IMR-90 (cell line): ENCODE measurements around the gene DACT1. TPM values are rescaled to one million over a fixed set of nuclear protein-coding genes. Genes with fewer than 3 reads are reported as not detected.

Experiments used
- ATAC-seq: fragments of 200-7000 bp; cut with Tn5 transposase; 2 replicates; pipeline ENCODE4 v1.9.1; 2020; ENCODE audit warnings: low read depth, mild to moderate bottlenecking, moderate library complexity
- BruUV-seq: library from RNA; stranded (reverse); fragments of 400-500 nt; replicated peaks from 2 replicates; lab custom pipeline; 2021; lab: Mats Ljungman, UMichigan
- CTCF ChIA-PET: fragments of 300-600 bp; formaldehyde crosslinking; extraction: SDS; loops from one replicate; lab custom pipeline; 2021; ENCODE audit warnings: antibody characterized with exemption; lab: Yijun Ruan, JAX
- POLR2A ChIA-PET: fragments of 300-600 bp; sonication (Branson Sonifier 250); formaldehyde crosslinking; loops from one replicate; lab custom pipeline; 2022; ENCODE audit warnings: antibody characterized with exemption; ENCODE audit not compliant: unreplicated experiment; lab: Charles Lee
- DNase-seq: peaks from one replicate; pipeline ENCODE4 v3.0.0; 2013
- H2AFZ ChIP-seq: replicated peaks from 2 replicates; pipeline ENCODE3; 2013; ENCODE audit warnings: low read length, mild to moderate bottlenecking; ENCODE audit not compliant: poor library complexity
- H2AK5ac ChIP-seq: 2 replicates; pipeline ENCODE4 v1.6.1; 2013; ENCODE audit warnings: low read depth, low read length, inconsistent platforms
- H2AK9ac ChIP-seq: replicated peaks from 2 replicates; pipeline ENCODE3; 2013; ENCODE audit warnings: mild to moderate bottlenecking, low read depth, low read length, moderate library complexity; ENCODE audit not compliant: poor library complexity
- H2BK120ac ChIP-seq: 2 replicates; pipeline ENCODE4 v1.6.1; 2013; ENCODE audit warnings: low read depth, low read length, inconsistent platforms
- H2BK15ac ChIP-seq: 3 replicates; pipeline ENCODE4 v1.6.1; 2013; ENCODE audit warnings: low read depth, low read length, inconsistent platforms
- H2BK20ac ChIP-seq: 2 replicates; pipeline ENCODE4 v1.6.1; 2013; ENCODE audit warnings: low read depth, mild to moderate bottlenecking, inconsistent platforms, low read length, moderate library complexity
- H2BK5ac ChIP-seq: 2 replicates; pipeline ENCODE4 v1.6.1; 2013; ENCODE audit warnings: mild to moderate bottlenecking, low read depth, low read length, inconsistent platforms; ENCODE audit not compliant: poor library complexity, severe bottlenecking
- H3K14ac ChIP-seq: replicated peaks from 2 replicates; pipeline ENCODE4 v1.6.1; 2013; ENCODE audit warnings: low read depth, low read length, inconsistent platforms
- H3K18ac ChIP-seq: 2 replicates; pipeline ENCODE4 v1.6.1; 2013; ENCODE audit warnings: low read depth, low read length, control low read depth
- H3K23ac ChIP-seq: 2 replicates; pipeline ENCODE4 v1.6.1; 2013; ENCODE audit warnings: low read depth, low read length, inconsistent platforms
- H3K27ac ChIP-seq: 2 replicates; pipeline ENCODE4 v1.5.1; 2013; ENCODE audit warnings: mild to moderate bottlenecking, control low read depth, low read length; ENCODE audit not compliant: insufficient read depth
- H3K27me3 ChIP-seq: 2 replicates; pipeline ENCODE4 v1.6.1; 2013; ENCODE audit warnings: low read length; ENCODE audit not compliant: control insufficient read depth, insufficient read depth
- H3K36me3 ChIP-seq: 2 replicates; pipeline ENCODE4 v1.6.1; 2013; ENCODE audit warnings: low read length, mixed read lengths; ENCODE audit not compliant: control insufficient read depth, insufficient read depth
- H3K4ac ChIP-seq: 2 replicates; pipeline ENCODE4 v1.6.1; 2013; ENCODE audit warnings: low read depth, low read length, inconsistent platforms
- H3K4me1 ChIP-seq: 2 replicates; pipeline ENCODE4 v1.6.1; 2013; ENCODE audit warnings: low read length, mixed read lengths; ENCODE audit not compliant: control insufficient read depth, insufficient read depth
- H3K4me2 ChIP-seq: 2 replicates; pipeline ENCODE4 v1.6.1; 2013; ENCODE audit warnings: low read depth, mild to moderate bottlenecking, control low read depth, low read length, moderate library complexity
- H3K4me3 ChIP-seq: 2 replicates; pipeline ENCODE4 v1.5.1; 2013; ENCODE audit warnings: low read depth, mild to moderate bottlenecking, control low read depth, low read length, moderate library complexity; ENCODE audit not compliant: insufficient read depth
- H3K56ac ChIP-seq: 2 replicates; pipeline ENCODE4 v1.6.1; 2013; ENCODE audit warnings: low read length, inconsistent platforms; ENCODE audit not compliant: insufficient read depth; ENCODE audit errors: extremely low read depth
- H3K79me1 ChIP-seq, 2 experiments: 2 replicates each; pipeline ENCODE4 v1.6.1; 2013; ENCODE audit warnings: low read length in 2 of 2, inconsistent platforms in 1 of 2, low read depth in 1 of 2
- H3K9ac ChIP-seq: 2 replicates; pipeline ENCODE4 v1.6.1; 2013; ENCODE audit warnings: low read depth, low read length, control low read depth
- H3K9me1 ChIP-seq: 2 replicates; pipeline ENCODE4 v1.6.1; 2013; ENCODE audit warnings: low read length, inconsistent platforms; ENCODE audit not compliant: insufficient read depth
- H3K9me3 ChIP-seq: 2 replicates; pipeline ENCODE4 v1.6.1; 2013; ENCODE audit warnings: low read length; ENCODE audit not compliant: control insufficient read depth, insufficient read depth
- H4K20me1 ChIP-seq: 2 replicates; pipeline ENCODE4 v1.6.1; 2013; ENCODE audit warnings: low read length, inconsistent platforms; ENCODE audit not compliant: insufficient read depth
- H4K5ac ChIP-seq: 2 replicates; pipeline ENCODE4 v1.6.1; 2013; ENCODE audit warnings: mild to moderate bottlenecking, low read depth, low read length, control low read depth
- H4K8ac ChIP-seq, 2 experiments: 2 replicates each; pipeline ENCODE4 v1.6.1; 2013; ENCODE audit warnings: low read depth in 2 of 2, low read length in 2 of 2, control low read depth in 1 of 2, inconsistent platforms in 1 of 2
- H4K91ac ChIP-seq: 2 replicates; pipeline ENCODE4 v1.6.1; 2013; ENCODE audit warnings: low read depth, low read length, inconsistent platforms; ENCODE audit not compliant: insufficient read depth
- ELK1 ChIP-seq: fragments of 150-350 bp; IDR thresholded peaks from 2 replicates; pipeline ENCODE4 v1.6.1; 2016; ENCODE audit warnings: low read depth, mild to moderate bottlenecking, low read length, moderate library complexity, borderline replicate concordance
- MAZ ChIP-seq: IDR thresholded peaks from 2 replicates; pipeline ENCODE4 v1.6.1; 2012; ENCODE audit warnings: low read depth, mild to moderate bottlenecking, low read length, improper control_type of control experiment, moderate library complexity, borderline replicate concordance
- WGBS, 2 experiments: methylation state at CpG; one replicate each; pipeline versions ENCODE4 v1.1.5 to v1.1.7; 2013; ENCODE audit warnings: missing lambda C conversion rate in 2 of 2; ENCODE audit not compliant: insufficient read length in 1 of 2; ENCODE audit errors: extremely low coverage in 2 of 2; 5-methylcytosine and 5-hydroxymethylcytosine counted together
- dilution Hi-C: fragments of 300-500 bp; cut with HindIII; formaldehyde crosslinking; loops from one replicate; pipeline ENCODE4 v1.14.3; 2018; ENCODE audit warnings: low sequenced_read_pairs; ENCODE audit not compliant: unreplicated experiment
- in situ Hi-C: fragments of 300-500 bp; cut with MboI; formaldehyde crosslinking; loops from 3 replicates; pipeline ENCODE4 v1.14.3; 2019; ENCODE audit warnings: low sequenced_read_pairs, inconsistent platforms, mixed read lengths
- intact Hi-C: fragments of 100-400 bp; cut with micrococcal nuclease; formaldehyde crosslinking; loops from 2 replicates; pipeline ENCODE4 v1.10.0; 2022
- polyA plus RNA-seq, 3 experiments: library from polyadenylated mRNA; depleted of rRNA; stranded (reverse); fragments of >200 nt; gene quantifications; 2 replicates each; pipeline ENCODE4 v1.2.3, GENCODE V29; 2012; ENCODE audit warnings: low replicate concordance in 1 of 3
- total RNA-seq: library from RNA; depleted of rRNA; stranded (reverse); fragments of >200 nt; gene quantifications from 2 replicates; pipeline ENCODE4 v1.2.3, GENCODE V29; 2012
- TF ChIP-seq, protein P1 (sequence below): conservative IDR thresholded peaks from 2 replicates; pipeline ENCODE4 v1.5.1; 2012; ENCODE audit warnings: mild to moderate bottlenecking, low read depth, low read length, improper control_type of control experiment

DACT1 gene
- total and polyA plus RNA-seq, 2 of the 4 experiments (the other 2 are of a cell fraction): 6.5 to 9.7 TPM

DNA sequence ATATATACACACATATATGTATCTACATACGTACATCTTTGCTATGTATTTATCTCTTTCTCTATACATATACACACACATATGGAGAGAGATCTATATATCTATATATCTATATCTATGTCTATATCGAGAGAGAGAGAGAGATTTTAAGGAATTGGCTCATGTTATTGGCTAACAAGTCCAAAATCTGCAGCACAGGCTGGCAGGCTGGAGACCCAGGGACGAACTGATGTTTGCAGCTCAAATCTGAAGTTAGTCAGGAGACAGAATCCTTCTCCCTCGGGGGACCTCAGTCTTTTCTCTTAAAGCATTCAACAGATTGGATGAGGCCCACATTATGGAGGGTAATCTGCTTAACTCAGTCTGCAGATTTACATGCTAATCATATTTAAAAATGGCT, 40.7 kb upstream of the DACT1 start:
- ChIA-PET CTCF (interaction anchor here (1.4 kb wide), 1 partner anchor 13 kb away, joined by 5 read pairs; no protein-coding TSS in a partner anchor), POLR2A (no interaction called here)
- H3K36me3 ChIP-seq: no peaks in the 10 kb centered on the region
- H3K9ac ChIP-seq: no peak overlapping the region
- no peak overlapping the region for H3K23ac ChIP-seq
- H2BK120ac ChIP-seq: no peak overlapping the region
- no peak overlapping the region for H2AK9ac ChIP-seq
- H3K27ac ChIP-seq: no peak overlapping the region
- ATAC-seq (no peak), DNase-seq (no peak)
- H3K56ac ChIP-seq: no peak overlapping the region
- H4K8ac ChIP-seq: no peak overlapping the region
- H2BK5ac ChIP-seq: no peak overlapping the region
- H2BK15ac ChIP-seq: no peak overlapping the region
- H3K4me1 ChIP-seq: peaks cover 7% of the 10 kb centered on the region
- H2AK5ac ChIP-seq: no peak overlapping the region
- intact Hi-C loops (no loop called here), in situ Hi-C loops (no loop called here), dilution Hi-C loops (no loop called here)
- H3K79me1 ChIP-seq: no peaks in the 10 kb centered on the region
- no peaks in the 10 kb centered on the region for H3K27me3 ChIP-seq
- H4K20me1 ChIP-seq: no peaks in the 10 kb centered on the region
- H2AFZ ChIP-seq: no peak overlapping the region
- H3K14ac ChIP-seq: no peak overlapping the region
- H3K9me3 ChIP-seq: no peaks in the 10 kb centered on the region
- no CpG with 5 or more reads among the region's 4 CpGs for WGBS, 2 experiments
- H3K9me1 ChIP-seq: no peaks in the 10 kb centered on the region; the same call in 1 of the 2 replicates
- no peak overlapping the region for H3K4me2 ChIP-seq
- BruUV-seq: no TSS peak
- H3K4me3 ChIP-seq: no peak overlapping the region
- H4K5ac ChIP-seq: no peak overlapping the region
- no peak overlapping the region for H3K18ac ChIP-seq
- TF ChIP-seq, protein P1, sequence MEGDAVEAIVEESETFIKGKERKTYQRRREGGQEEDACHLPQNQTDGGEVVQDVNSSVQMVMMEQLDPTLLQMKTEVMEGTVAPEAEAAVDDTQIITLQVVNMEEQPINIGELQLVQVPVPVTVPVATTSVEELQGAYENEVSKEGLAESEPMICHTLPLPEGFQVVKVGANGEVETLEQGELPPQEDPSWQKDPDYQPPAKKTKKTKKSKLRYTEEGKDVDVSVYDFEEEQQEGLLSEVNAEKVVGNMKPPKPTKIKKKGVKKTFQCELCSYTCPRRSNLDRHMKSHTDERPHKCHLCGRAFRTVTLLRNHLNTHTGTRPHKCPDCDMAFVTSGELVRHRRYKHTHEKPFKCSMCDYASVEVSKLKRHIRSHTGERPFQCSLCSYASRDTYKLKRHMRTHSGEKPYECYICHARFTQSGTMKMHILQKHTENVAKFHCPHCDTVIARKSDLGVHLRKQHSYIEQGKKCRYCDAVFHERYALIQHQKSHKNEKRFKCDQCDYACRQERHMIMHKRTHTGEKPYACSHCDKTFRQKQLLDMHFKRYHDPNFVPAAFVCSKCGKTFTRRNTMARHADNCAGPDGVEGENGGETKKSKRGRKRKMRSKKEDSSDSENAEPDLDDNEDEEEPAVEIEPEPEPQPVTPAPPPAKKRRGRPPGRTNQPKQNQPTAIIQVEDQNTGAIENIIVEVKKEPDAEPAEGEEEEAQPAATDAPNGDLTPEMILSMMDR: no peak
- TF ChIP-seq ELK1 (no peak), MAZ (no peak)
- no peak overlapping the region for H3K4ac ChIP-seq
- H2BK20ac ChIP-seq: no peak overlapping the region
- H4K91ac ChIP-seq: no peak overlapping the region
